ENCODE results near the gene POLR3E. TPM values are rescaled to one million over a fixed set of nuclear protein-coding genes. Genes with fewer than 3 reads are reported as not detected.
A peak's percentile ranks its signal among the peaks of the same experiment; 100 is the strongest.

Gene POLR3E
- total RNA-seq, 2 experiments from 2014 or later = 52.4 to 54.3 TPM

- peak overlapping the region; percentile 33 for H3K4me3 Mint-ChIP-seq
- peaks cover 20% of the 10 kb centered on the region for H3K4me1 Mint-ChIP-seq
- H3K27me3 Mint-ChIP-seq = no peaks in the 10 kb centered on the region
- peak overlapping the region; percentile 86 for H3K27ac Mint-ChIP-seq
- POLR2A ChIA-PET = no interaction called here
- H3K9me3 Mint-ChIP-seq = no peaks in the 10 kb centered on the region
- no peak for DNase-seq
- peaks cover 2% of the 10 kb centered on the region for H3K36me3 Mint-ChIP-seq (ENCODE audit: low read depth)
- CTCF ChIA-PET = interaction anchor here (0.6 to 1.1 kb wide), 3 partner anchors 11 to 35 kb away, joined by 3 read pairs; no protein-coding TSS in a partner anchor
Measured at GRCh38 chr16:22381392-22381791, 84.2 kb downstream of the POLR3E start.

DNA sequence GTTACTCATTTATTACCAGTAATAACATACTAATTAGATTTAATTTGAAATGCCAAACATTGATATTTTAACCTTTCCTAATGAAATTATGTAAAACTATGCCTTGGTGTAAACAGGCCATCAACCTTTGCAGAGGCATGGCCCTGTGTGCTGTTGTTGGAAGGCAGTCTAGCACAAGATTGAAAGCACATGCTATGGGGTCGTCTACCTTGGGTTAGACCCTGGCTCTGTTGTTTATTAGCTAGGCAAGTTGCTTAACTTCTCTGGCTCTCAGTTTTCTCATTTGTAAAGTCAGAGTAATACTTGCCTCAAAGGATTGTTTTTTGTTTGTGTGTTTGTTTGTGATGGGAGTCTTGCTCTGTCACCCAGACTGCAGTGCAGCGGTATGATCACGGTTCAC is 86.6 kb downstream of the POLR3E start:
- Mint-ChIP-seq H3K36me3 (ENCODE audit: low read depth) (peaks cover 2% of the 10 kb centered on the region), H3K9me3 (no peaks in the 10 kb centered on the region), H3K27me3 (no peaks in the 10 kb centered on the region), H3K4me3 (no peak overlapping the region), H3K4me1 (peaks cover 20% of the 10 kb centered on the region), H3K27ac (no peak overlapping the region)
- ChIA-PET POLR2A (no interaction called here), CTCF (no interaction called here)
- no peak for DNase-seq

Other genes starting within 250 kb of the POLR3E start
- under 1 TPM; 0.15 to 0.20 TPM for gene VWA3A, start 204.9 kb upstream of the POLR3E start, total RNA-seq
- gene SDR42E2, start 134.9 kb upstream of the POLR3E start, total RNA-seq = under 1 TPM in 1 of 2 experiments, not detected in 1; 0.22 TPM
- 10 to 100 TPM; 21.9 to 23.8 TPM for gene EEF2K, start 91.1 kb upstream of the POLR3E start, total RNA-seq
- 10 to 100 TPM; 43.5 to 45.4 TPM for gene CDR2, start 77.2 kb downstream of the POLR3E start, total RNA-seq
- 100 to 1,000 TPM; 213 to 241 TPM for gene NPIPB5, start 213.5 kb downstream of the POLR3E start, total RNA-seq